ENCODE data around the gene AOAH.
"Not testable (repeated sequence)": the region's sequence is repeated elsewhere in the genome, so short reads cannot be mapped to it uniquely, and the experiment has no call there.

Gene AOAH

DNA sequence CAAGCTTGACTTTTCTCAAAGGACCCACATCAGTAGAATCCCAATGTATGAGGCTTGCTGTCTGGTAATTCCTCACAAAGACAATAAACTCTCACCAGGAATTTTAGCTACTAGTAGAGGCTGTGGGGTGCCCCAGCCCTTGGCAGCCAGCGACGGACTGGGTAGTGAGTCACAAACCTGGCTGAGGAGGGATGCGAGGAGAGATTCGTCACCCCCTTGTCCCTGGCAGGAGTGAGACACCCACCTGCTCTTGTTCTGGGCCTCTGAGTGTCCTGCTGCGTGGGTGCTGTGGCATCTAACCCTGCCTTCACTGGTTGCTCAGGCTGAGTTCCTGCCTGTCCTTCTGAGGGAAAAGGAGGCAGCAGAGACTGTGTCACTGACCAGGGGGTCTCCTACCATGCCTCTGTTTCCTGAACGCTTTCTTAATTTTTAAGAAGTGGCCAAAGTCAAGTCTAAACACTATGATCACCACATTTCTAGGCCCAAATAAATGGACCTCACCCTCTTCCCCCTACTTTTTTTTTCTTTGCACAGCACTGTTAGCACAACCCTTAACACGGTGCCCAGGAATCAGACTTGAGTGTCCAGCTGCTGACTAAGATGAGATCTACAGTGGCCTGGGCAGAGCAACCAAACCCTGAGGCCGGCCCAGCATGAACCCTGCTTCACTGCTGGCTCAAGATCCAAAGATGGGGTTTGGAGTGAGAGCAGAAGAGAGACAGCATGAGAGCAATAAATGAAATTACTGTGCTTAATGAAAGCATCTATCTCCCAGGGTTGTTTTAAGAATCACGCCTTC is 188.2 kb downstream of the AOAH start:
- DNase-seq: no peak

DNA sequence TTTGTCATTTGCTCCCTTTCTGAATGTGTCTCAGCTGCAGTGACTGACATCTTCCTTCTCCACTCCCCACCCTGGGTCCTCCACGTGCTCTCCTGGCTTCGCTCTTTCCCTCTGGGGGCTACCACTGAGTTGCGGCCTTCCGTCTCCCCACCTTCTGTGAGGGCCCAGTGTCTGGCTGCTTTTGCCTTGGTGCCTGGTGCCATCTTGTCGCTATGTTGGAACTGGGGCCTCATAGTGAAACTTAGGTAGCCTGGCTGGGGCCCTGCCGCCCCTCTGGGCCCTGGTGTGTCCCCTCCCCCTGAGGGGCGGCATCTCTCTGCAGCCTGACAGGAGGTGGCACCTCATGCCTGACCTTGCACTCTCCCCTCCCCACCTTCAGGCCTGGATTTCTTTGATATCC is 190.6 kb downstream of the AOAH start:
- no peak for DNase-seq

DNA sequence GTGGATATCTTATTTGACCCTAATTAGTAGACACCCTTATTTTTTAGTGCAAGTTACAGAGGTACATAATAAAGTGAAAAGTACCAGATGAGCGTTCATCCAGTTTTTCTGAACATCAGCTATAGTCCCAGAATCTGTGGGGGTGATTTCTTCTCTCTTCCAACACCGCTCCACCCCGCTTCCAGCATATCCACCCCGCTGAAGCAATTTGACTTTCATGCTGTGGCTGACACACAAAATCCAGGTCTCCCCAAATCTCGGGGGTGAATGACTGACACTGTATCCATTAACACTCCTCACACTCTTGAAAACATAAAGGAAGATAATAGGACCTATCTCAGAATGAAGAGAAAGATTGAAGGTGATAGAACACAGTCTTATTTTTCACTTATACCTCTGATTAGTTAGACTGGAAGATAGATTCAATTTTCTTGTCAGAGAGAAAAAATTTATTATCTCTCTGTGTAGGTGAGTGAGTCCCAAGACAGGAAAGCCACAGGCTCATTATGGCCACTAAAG is 191.3 kb downstream of the AOAH start:
- DNase-seq: no peak

DNA sequence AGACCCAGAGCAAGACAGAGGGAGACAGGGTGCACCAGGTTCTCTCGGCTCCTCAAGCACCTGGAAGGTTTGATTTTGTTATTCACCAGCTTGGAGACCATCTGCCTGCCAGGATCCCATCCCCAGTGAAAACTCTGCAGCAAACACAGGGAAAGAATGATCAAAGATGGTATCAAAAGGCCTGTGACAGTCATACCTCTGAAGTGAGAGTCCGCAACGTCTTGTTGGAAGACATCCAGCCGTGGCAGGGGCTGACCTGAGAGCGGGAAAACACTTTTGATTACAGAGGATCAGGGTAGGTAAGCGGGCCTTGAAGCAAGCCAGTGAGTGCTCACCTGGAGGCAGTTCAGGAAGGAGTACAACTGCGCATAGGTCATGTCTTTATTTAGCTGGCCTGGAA is 192.3 kb downstream of the AOAH start:
- DNase-seq: no peak

DNA sequence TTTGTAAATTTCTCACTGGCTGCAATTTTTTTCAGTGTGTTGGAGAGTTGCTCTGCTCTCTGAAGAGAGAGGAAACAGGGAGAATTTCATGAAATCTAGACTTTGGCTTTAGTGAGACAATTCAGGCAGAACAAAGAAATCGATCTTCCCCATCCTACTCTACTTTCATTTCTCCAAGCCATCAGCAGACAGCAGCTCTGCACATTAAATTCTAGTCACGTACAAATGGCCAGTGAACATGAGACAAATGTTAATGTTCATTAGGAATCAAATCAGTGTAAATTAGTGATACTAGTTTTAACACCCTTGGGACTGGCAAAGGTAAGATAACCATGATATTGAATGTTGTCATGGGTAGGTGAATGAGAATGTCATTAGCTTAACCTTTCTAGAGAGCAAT is 193.8 kb downstream of the AOAH start:
- DNase-seq: no peak

DNA sequence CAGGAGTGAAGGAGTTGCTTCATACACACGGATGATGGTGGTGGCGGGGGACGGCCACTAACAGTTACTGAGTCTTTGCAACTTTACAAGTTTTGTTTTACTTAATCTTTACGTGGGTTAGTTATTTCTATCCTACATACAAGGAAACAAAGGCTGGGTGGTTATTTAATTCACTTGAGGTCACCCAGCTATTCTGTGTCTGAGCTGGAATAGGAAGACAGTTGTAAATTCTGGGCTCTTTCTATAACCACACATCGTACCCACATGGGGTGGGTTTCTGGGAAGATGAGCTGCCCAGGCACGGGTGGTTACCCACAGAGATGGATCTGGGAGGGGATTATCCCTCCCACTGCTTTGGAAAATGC is 196.8 kb downstream of the AOAH start:
- DNase-seq: peak; percentile 39

DNA sequence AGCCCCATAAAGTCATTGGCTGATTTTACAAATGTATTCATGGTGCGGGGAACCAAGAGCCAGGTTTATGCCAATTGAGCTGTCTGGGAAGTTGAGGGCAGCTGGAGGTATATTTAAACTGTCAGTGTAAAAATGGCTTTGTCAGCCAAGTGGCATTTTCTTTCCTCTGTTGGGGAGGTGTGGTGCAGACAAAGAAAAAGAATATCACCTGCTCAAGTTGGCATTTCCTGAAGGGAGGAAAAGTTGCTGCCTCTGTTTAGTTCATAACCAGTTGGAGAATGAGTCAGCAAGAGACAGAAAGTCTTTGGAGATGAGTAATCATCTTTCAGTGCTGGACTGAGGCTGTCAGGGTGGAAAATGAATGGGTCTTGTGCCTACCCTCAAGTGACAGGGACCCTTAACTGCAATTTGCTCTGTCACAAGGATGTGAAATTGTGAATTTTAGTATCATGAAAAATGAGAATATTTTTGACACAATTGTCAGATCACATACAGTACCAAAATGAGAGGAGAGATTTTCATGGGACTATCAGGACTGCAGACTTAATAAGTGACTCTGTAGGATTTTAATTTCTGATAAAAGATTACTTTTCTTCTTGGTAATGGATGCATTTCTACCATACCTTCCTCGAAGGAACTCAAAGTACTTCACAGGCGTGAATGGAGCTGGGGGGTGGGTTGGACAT is 197.3 kb downstream of the AOAH start:
- peak; percentile 14 for DNase-seq

DNA sequence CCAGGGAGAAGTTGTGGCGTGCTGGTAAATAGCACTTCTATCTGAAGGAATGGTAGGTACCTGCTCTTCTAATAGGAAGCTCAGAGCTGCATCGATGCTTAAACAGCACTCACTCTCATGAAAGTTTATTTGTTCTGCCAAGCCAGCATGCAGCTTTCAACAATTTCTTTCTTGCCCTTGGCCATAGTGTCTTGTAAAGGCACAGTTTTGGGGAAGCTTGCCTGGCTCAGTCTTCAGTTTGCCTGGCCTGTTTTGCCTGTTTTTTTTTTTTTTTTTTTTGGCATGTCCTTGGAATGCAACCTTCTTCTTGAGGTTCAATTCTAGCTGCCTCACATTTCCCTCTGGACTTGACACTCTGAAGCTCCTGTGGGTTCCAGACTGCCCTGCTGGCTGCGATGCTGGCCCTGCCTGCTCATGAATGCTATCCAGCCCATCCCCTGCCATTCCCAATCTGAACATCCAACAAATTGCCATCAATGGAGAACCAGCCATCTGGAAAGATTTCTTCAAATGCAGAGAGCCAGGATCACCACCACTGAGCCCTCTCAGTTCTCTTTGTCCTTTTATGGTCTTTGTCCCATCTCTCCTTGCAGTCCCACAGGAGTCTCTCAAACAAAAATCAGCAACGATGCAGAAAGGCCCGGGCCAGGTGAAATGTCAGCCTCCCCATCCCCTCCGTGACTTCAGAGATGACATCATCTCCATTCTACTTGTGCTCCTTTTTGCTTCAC is 200.8 kb downstream of the AOAH start:
- no peak for DNase-seq

DNA sequence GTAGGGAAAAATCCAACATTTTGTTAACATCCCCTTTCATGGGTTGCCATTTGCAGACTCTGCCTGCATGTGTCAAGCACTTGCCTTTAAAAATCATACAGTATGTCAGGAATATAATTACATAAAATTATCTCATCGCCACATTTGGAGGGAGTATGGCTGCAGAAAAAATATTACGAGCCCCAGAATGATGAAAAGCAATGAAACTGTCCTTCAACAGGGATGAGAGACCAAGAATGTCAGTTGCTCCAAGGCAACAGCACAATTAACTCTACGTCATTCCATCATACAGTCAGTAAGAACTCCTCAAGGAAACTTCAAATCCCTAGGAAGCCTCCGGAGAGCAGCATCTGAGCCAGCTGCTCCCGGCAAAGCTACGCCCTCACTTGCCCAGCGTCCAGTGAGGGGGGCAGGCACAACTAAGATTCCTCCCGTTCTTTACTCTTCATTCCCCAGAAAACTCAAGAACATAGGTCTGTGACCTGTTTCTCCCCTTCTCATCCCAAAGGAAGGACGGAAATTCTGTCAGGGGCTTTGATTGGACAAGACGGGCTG is 201.8 kb downstream of the AOAH start:
- DNase-seq: no peak

DNA sequence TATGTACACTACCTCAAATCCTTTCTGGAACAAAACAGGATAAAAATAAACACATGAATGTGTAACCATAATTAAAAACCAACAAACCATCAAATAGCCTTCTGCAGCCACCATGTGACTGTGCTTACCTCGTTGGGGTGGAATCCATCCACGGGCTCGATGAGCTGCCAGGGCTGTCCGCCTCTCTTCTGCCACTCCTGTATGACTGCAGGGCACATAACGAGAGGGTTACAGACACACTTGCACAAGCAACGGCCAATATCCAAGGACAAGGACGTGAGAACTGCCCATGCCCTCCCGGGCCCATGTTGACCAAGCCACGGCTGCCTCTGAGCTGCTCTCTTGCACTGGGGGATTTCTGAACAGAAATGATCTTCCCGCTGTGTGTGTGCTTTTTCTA is 202.4 kb downstream of the AOAH start:
- no peak for DNase-seq

DNA sequence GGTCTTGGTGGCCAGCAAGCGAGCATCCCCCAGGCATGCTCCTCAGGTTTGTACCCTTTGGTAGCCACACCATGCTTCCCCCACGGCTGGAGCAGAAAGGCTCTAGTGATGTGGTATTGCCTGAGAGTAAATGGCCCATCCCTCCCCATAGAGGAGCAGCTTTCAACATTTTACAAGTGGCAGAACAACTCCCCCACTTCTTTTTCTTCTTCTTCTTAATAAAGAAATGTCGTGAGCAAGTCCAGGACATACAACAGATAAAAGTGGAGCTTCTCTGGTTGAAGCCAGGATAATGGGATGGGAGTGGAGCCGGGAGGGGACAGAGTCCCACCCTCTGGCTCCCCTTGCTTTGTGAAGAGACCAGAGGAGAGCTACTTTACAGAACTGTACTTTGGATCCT is 203.2 kb downstream of the AOAH start:
- no peak for DNase-seq

DNA sequence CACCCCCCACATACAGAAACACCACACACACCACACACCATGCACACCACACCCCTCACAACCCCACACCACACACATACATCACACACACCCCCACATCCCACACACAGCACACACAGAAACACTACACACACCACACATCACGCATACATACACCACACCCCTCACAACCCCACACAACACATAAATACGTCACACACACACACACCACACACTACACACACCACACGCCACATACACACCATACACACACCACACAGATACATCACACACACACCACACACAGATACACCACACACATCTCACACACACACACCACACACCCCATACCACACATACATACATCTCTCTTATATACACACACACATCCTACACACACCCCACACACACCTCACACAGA is 208.4 kb downstream of the AOAH start:
- DNase-seq: no peak

DNA sequence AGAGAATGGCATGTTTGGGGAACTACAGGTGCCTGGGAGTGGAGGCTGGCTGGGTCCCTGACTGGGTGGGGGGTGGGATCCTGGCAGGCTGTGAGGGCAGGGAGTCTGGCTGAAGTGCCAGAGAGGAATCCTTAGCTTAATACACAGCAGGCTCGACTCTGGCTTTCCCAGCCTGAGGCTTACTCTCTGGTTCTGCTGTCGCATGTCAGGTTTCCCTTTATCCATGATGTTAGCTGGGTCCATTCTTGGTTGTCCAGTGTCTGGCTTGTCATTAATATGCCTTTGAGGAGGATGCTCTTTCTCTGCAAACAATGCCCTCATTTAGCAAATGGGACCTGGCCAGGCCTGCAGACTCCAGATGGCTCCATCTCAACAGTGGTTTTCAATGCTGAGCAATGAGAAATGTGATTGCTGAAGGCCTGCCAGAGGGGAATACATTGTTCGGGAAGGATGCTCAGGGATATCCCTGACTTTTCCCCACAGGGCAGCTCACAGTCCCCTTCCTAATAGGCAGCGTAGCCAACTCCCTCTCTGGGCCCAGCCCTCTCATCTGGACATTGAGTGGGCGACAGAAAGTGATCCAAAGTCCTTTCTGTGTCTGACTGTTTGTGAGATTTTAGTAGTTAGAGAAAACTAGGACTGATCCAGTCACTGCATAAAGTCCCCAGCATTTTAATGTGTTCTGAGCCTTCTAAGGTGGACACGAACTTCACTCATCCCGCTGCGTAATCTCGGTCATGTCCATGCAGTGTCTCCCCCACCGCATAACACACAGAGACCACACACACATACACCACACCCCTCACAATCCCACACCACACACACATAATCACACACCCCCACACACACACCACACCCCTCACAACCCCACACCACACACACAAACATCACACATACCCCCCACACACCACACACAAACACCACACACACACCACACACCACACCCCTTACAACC is 209.7 kb downstream of the AOAH start:
- DNase-seq: no peak

DNA sequence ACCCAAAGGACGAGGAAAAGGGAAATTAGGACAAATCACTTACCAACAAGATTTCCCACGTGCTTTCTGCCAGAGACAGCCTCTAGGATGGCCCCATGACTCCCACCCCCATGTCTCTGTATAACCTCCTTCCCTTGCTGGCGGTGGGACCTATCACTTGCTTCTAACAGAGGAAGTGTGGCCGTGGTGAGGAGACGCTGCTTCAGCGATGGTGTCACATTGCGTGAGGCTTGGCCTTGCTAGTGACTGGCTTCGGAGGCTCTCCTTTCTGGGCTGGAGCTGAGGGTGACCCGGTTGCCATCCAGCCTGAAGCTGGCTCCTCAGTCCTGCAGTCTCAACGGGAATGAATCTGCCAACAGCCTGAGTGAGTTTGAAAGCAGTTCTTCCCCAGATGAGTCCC is 210.9 kb downstream of the AOAH start:
- no peak for DNase-seq

DNA sequence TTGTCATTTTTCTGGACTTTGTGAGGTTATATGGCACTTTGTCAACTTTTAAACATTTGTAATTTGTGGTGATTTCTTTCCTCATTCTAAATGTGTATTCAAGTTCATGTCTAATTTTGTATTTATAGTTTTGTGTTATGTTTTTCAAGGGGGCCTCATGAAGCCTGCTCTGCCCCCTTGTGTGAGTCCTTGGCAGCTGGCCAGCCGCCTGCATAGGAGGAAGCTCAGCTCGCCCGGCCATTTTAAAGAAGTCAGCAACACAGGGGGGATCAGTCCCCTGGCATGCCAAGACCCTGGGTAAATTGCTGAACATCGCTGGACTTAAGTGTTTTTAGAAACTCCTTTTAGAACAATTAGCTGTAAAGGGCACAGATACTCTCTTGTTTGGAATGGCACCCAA is 211.7 kb downstream of the AOAH start:
- DNase-seq: no peak

DNA sequence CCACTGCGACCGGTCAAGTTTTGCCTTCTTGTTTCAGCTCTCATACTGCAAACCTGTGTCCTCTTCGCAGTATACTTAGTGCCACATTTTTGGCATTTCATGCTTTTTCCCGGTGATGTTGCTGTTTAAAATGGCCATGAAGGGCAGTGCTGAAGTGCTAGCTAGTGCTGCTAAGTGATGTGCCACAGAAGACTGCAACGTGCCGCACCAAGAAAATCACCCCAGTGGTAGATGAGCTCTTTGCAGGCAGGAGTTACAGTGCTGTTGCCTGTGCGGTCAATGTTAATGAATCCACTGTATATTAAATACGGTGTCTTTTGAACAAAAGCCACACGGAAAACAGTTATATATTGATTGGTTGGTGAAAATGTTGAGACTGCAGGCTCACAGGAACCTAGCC is 214.3 kb downstream of the AOAH start:
- DNase-seq: no peak

DNA sequence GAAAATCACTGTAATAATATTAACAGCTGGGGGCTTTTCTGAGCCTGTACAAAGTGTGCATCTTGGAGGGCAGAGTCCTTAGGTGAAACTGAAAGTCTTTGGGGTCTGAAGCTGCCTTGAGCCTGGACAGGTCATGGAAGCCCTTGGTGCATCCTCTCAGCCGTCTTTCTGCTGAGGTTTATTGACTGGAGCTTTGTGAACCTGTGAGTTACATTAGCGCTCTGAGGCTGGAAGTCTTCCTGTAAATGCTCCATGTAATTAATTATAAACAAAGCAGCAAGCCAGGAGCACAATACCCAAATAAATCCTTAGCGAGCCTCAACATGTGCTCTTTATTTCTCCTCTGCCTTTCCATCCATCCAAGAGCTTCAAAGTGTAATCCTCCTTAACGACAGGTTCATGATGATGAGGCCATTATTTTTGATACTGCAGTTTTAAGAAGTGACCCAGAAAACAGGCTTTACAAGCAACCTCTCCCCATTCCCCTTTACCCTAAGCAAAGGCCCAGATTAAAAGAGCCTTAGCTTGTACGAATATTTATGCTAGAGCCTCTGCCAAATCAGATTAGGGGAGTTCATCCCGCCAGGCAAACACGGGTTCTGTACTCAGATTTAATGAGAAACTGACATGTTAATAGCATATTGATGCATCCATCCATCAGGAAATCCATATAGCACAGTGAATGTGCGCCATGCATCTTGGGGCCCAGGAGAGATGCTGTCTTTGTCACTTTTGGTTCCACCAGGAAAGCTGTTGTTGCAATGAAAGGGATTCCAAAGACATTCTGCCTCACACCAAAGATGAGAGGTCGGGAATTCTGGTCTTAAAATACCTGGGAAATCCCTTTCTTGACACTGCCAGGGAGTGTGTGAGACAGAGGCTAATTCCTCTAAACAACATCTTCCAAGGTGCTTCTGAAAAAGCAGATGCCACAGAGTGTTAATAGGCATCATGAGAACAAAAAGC is 216.5 kb downstream of the AOAH start:
- DNase-seq: no peak

DNA sequence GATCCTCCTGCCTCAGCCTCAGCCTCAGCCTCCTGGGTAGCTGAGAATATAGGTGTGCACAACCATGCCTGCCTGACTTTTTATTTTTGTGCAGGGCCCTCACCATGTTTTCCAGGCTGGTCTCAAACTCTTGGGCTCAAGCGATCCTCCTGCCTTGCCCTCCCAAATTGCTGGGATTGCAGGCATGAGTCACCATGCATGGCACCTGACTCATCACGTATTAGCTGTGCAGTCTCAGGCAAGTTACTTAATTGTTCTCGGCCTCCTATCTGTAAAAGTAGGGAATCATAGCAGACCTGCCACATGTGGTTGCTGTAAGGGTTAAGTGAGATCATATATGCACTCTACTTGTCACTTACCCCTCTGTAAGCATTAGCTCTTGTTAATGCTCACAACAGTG is 217.5 kb downstream of the AOAH start:
- no peak for DNase-seq

DNA sequence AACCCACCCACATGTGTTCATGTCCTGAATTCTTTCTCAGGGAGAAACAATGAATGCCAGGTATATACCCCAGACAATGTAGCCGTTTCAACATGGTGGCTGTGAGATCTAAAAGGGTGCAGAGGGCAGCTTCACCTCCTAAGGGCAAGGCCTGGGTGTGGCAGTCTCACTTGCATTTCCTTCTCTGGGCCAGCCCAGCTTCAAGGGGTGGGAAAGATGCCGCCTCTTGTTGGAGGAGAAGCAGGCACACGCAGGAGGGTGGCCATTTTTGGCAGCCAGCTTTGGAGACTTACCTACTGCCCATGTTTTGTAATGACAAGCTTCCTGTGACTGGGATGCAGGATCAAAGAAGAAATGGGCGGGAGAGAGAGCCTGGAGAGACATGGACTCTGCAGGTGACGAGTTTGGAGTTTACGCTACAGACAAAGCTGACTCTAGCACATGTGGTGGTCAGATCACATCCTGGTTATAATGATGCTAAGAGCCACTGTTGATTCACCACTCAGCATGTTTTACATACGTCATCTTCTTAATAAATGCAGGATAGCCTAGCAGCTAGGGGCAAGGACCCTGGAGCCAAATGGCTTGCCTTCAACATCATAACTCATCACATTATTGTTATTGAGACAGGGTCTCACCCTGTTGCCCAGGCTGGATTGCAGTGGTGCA is 218.0 kb downstream of the AOAH start:
- DNase-seq: no peak

DNA sequence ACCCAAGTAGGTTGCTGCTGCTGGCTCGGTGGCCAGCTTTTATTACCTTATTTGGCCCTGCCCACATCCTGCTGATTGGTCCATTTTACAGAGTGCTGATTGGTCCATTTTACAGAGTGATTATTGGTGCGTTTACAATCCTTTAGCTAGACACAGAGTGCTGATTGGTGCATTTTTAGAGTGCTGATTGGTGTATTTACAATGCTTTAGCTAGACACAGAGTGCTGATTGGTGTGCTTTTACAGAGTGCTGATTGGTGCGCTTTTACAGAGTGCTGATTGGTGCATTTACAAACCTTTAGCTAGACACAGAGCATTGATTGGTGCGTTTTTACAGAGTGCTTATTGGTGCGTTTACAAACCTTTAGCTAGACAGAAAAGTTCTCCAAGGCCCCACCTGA is 219.7 kb downstream of the AOAH start:
- DNase-seq: not testable (repeated sequence)

DNA sequence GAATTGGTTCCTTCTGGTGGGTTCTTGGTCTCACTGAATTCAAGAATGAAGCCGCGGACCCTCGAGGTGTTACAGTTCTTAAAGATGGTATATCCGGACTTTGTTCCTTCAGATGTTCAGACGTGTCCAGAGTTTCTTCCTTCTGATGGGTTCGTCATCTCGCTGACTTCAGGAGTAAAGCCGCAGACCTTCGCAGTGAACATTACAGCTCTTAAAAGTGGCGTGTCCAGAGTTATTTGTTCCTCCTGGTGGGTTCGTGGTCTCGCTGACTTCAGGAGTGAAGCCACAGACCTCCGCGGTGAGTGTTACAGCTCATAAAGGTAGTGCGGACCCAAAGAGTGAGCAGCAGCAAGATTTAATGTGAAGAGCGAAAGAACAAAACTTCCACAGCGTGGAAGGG is 220.1 kb downstream of the AOAH start:
- not testable (repeated sequence) for DNase-seq
